Stomach (tissue), 4 donors: ENCODE data around the gene MAPKAPK5.

Source experiments
- CTCF ChIP-seq, 7 experiments: fragments of 450-650 bp in 4 of 7; fragments of 200-600 bp in 3 of 7; sonication (generic) in 3 of 7; IDR thresholded peaks; one replicate each; pipeline ENCODE4 v1.5.1; 2016 to 2019; ENCODE audit warnings: antibody characterized with exemption in 7 of 7, control low read depth in 2 of 7, mild to moderate bottlenecking in 1 of 7
- POLR2A ChIP-seq, 4 donors: fragments of 450-650 bp; IDR thresholded peaks; one replicate each; pipeline ENCODE4 v1.6.1; 2016; ENCODE audit warnings: antibody characterized with exemption in 4 of 4, control low read depth in 2 of 4, mild to moderate bottlenecking in 1 of 4, moderate library complexity in 1 of 4
- POLR2AphosphoS5 ChIP-seq, 3 donors: sonication (generic); formaldehyde crosslinking; IDR thresholded peaks; one replicate each; pipeline ENCODE4 v1.6.1; 2016; ENCODE audit warnings: antibody characterized with exemption in 3 of 3

GRCh38 chr12:111943929-111944328, 101.9 kb downstream of the MAPKAPK5 start:
- TF ChIP-seq CTCF (IDR thresholded peaks at IDR 0.05) (no peak), POLR2A (IDR thresholded peaks at IDR 0.05) (no peak), POLR2AphosphoS5 (IDR thresholded peaks at IDR 0.05) (no peak)
